ENCODE measurements around the gene CMSS1. TPM values are rescaled to one million over a fixed set of nuclear protein-coding genes. Genes with fewer than 3 reads are reported as not detected.
A peak's percentile ranks its signal among the peaks of the same experiment; 100 is the strongest.

Gene CMSS1
- total RNA-seq, 1 donor: 8.6 TPM

- no peak overlapping the region for H3K4me3 ChIP-seq (ENCODE audit: low read depth, low read length)
- peak; percentile 43 for DNase-seq (ENCODE audit: low read depth)
- no peak for TF ChIP-seq CTCF (IDR thresholded peaks at IDR 0.05; ENCODE audit: insufficient read depth, low read depth, low read length)
These were observed 7.5 kb downstream of the CMSS1 start for GRCh38 chr3:99825004-99825640.

GRCh38 chr3:99829844-99830243 is 12.2 kb downstream of the CMSS1 start:
- no peak for TF ChIP-seq CTCF (IDR thresholded peaks at IDR 0.05; ENCODE audit: insufficient read depth, low read depth, low read length)
- no peak for DNase-seq (ENCODE audit: low read depth)
- H3K4me3 ChIP-seq (ENCODE audit: low read depth, low read length): no peak overlapping the region

- DNase-seq (ENCODE audit: low read depth): no peak
- no peak overlapping the region for H3K4me3 ChIP-seq (ENCODE audit: low read depth, low read length)
- no peak for TF ChIP-seq CTCF (IDR thresholded peaks at IDR 0.05; ENCODE audit: insufficient read depth, low read depth, low read length)
These were observed 16.0 kb downstream of the CMSS1 start for GRCh38 chr3:99833617-99834205.

- TF ChIP-seq CTCF (IDR thresholded peaks at IDR 0.05; ENCODE audit: insufficient read depth, low read depth, low read length): no peak
- H3K4me3 ChIP-seq (ENCODE audit: low read depth, low read length): no peak overlapping the region
- DNase-seq (ENCODE audit: low read depth): no peak
These were observed 16.7 kb downstream of the CMSS1 start for GRCh38 chr3:99834211-99834957.

GRCh38 chr3:99836681-99837080 is 19.0 kb downstream of the CMSS1 start:
- no peak for DNase-seq (ENCODE audit: low read depth)
- no peak overlapping the region for H3K4me3 ChIP-seq (ENCODE audit: low read depth, low read length)
- no peak for TF ChIP-seq CTCF (IDR thresholded peaks at IDR 0.05; ENCODE audit: insufficient read depth, low read depth, low read length)

- no peak for DNase-seq (ENCODE audit: low read depth)
- H3K4me3 ChIP-seq (ENCODE audit: low read depth, low read length): no peak overlapping the region
- TF ChIP-seq CTCF (IDR thresholded peaks at IDR 0.05; ENCODE audit: insufficient read depth, low read depth, low read length): no peak
These were observed 20.1 kb downstream of the CMSS1 start for GRCh38 chr3:99837715-99838114.

Measured in fibroblast of villous mesenchyme (primary cell).